8988T (cell line): ENCODE results near the gene MARCHF9.

Experiments used
- DNase-seq: peaks from one replicate; pipeline ENCODE4 v3.0.0; 2011

Gene MARCHF9

DNA sequence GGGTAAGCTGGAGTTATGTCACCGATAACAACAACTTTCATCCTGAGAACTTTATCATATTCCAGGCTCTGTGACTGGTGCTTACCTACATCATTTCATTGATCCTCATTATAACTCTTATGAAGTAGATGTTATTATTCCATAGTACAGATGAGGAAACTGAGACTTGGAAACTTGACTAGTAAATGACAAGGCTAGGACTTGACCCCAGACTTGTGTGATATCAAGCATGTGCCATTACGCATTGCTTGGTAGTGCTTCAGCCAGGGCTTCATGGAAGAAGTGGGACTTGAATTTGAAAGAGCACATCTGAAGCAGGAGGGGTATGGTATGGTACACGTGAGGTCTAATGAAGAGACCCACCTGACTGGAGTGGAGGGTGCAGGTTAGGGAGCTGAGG, 51.8 kb downstream of the MARCHF9 start:
- no peak for DNase-seq

DNA sequence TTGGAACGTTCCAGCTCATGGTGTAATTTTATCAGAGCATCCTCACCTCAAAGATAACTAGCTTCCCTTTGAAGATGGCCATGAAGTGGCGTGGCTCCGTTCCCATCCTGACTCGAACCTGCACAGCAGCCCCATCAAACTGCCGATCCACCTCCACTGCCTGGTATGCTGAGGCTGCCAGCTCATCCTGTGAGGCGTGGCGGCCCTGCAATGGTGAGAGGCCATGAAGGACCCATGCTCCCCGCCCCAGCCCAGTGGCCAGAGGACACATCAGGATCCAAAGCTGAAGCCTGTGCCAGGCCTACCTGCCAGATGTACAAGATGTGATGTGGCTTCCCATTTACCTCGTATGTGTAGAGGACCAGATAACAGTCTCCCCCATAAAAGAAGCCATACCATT, 52.4 kb downstream of the MARCHF9 start:
- no peak for DNase-seq

DNA sequence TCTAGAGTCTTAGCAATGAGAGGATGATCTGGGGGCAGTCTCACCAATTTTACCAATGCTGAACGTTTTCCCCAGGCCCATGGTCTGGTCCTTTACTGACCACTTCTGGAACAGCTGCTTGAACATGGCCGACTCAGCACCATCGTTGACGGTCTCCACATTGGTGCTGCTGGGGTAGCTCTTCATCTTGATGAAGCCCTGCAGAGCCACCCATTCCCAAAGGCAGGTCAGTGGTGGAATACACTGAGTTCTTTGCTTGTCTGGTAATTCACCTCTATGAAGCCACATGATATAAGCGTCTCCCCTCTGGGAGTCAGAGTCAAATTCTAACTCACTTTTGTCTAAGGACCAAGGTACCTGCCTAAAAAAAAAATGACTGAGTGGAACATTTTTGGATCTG, 53.4 kb downstream of the MARCHF9 start:
- no peak for DNase-seq

DNA sequence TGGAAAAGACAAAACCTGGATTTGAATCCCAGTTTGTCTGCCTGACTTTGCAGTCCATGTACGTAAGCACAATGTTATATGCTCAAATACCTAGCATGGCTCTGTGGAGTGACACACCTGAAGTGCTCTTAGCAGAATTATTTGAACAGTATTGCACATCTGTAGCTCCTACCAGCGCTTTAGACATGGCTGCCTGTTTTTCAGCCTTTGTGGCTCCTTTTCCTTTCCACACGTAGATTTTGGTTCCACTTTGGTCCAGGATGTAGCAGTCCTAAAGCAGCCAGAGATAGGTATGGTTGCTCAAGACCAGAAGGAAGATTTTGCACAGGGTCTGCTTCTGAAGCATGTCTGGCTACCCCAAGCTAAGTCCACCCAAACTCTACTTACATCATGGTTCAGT, 54.5 kb downstream of the MARCHF9 start:
- DNase-seq, result no peak
